ENCODE data around the gene KIF26B. TPM values are rescaled to one million over a fixed set of nuclear protein-coding genes. Genes with fewer than 3 reads are reported as not detected.
"Not testable (repeated sequence)": the region's sequence is repeated elsewhere in the genome, so short reads cannot be mapped to it uniquely, and the experiment has no call there.

KIF26B gene
- total and polyA plus RNA-seq, 4 donors: 10.9 to 37.1 (median 19.2) TPM

- 62% methylated on average over 2 of the region's 3 CpGs for WGBS (ENCODE audit: insufficient coverage)
- no peaks in the 10 kb centered on the region for H3K4me1 ChIP-seq (ENCODE audit: control insufficient read depth, insufficient read depth, low read length)
- no peak overlapping the region for H3K4me3 ChIP-seq (ENCODE audit: low read depth, low read length)
- H3K9me3 ChIP-seq (ENCODE audit: control insufficient read depth, insufficient read depth, low read length): no peaks in the 10 kb centered on the region
- H3K36me3 ChIP-seq (ENCODE audit: control insufficient read depth, insufficient read depth, low read length): no peaks in the 10 kb centered on the region
- no peak overlapping the region for H3K27ac ChIP-seq (ENCODE audit: low read depth, low read length)
- peak in 1 of 6 donors; percentile 35 for DNase-seq (ENCODE audit: low read depth in 4 of 6, low spot score in 6 of 6)
- no peaks in the 10 kb centered on the region for H3K27me3 ChIP-seq (ENCODE audit: control insufficient read depth, insufficient read depth, low read length)
Measured at GRCh38 chr1:245718123-245718522, 563.3 kb downstream of the KIF26B start.

GRCh38 chr1:245718951-245719350, 564.2 kb downstream of the KIF26B start:
- no peaks in the 10 kb centered on the region for H3K27me3 ChIP-seq (ENCODE audit: control insufficient read depth, insufficient read depth, low read length)
- no peak overlapping the region for H3K27ac ChIP-seq (ENCODE audit: low read depth, low read length)
- 94% methylated on average over 3 of the region's 4 CpGs for WGBS (ENCODE audit: insufficient coverage)
- H3K4me3 ChIP-seq (ENCODE audit: low read depth, low read length): no peak overlapping the region
- DNase-seq (ENCODE audit: low read depth in 4 of 6, low spot score in 6 of 6): no peak
- no peaks in the 10 kb centered on the region for H3K36me3 ChIP-seq (ENCODE audit: control insufficient read depth, insufficient read depth, low read length)
- no peaks in the 10 kb centered on the region for H3K4me1 ChIP-seq (ENCODE audit: control insufficient read depth, insufficient read depth, low read length)
- no peaks in the 10 kb centered on the region for H3K9me3 ChIP-seq (ENCODE audit: control insufficient read depth, insufficient read depth, low read length)

GRCh38 chr1:245721488-245721887, 566.7 kb downstream of the KIF26B start:
- H3K27ac ChIP-seq (ENCODE audit: low read depth, low read length): no peak overlapping the region
- H3K27me3 ChIP-seq (ENCODE audit: control insufficient read depth, insufficient read depth, low read length): no peaks in the 10 kb centered on the region
- H3K36me3 ChIP-seq (ENCODE audit: control insufficient read depth, insufficient read depth, low read length): no peaks in the 10 kb centered on the region
- H3K4me1 ChIP-seq (ENCODE audit: control insufficient read depth, insufficient read depth, low read length): no peaks in the 10 kb centered on the region
- H3K4me3 ChIP-seq (ENCODE audit: low read depth, low read length): no peak overlapping the region
- WGBS (ENCODE audit: insufficient coverage): 83% methylated on average over 2 of the region's 4 CpGs
- no peak for DNase-seq (ENCODE audit: low read depth in 4 of 6, low spot score in 6 of 6)
- no peaks in the 10 kb centered on the region for H3K9me3 ChIP-seq (ENCODE audit: control insufficient read depth, insufficient read depth, low read length)

GRCh38 chr1:245728035-245728434, 573.2 kb downstream of the KIF26B start:
- not testable (repeated sequence) for H3K9me3 ChIP-seq (ENCODE audit: control insufficient read depth, insufficient read depth, low read length); H3K4me1 ChIP-seq (ENCODE audit: control insufficient read depth, insufficient read depth, low read length); H3K36me3 ChIP-seq (ENCODE audit: control insufficient read depth, insufficient read depth, low read length); H3K27me3 ChIP-seq (ENCODE audit: control insufficient read depth, insufficient read depth, low read length); DNase-seq (ENCODE audit: low read depth in 4 of 6, low spot score in 6 of 6); H3K4me3 ChIP-seq (ENCODE audit: low read depth, low read length); H3K27ac ChIP-seq (ENCODE audit: low read depth, low read length)
- WGBS (ENCODE audit: insufficient coverage): 100% methylated on average over 1 of the region's 3 CpGs

- Histone ChIP-seq H3K27me3 (ENCODE audit: control insufficient read depth, insufficient read depth, low read length) (no peaks in the 10 kb centered on the region), H3K4me1 (ENCODE audit: control insufficient read depth, insufficient read depth, low read length) (no peaks in the 10 kb centered on the region), H3K9me3 (ENCODE audit: control insufficient read depth, insufficient read depth, low read length) (peaks cover 3% of the 10 kb centered on the region), H3K27ac (ENCODE audit: low read depth, low read length) (no peak overlapping the region), H3K36me3 (ENCODE audit: control insufficient read depth, insufficient read depth, low read length) (no peaks in the 10 kb centered on the region), H3K4me3 (ENCODE audit: low read depth, low read length) (no peak overlapping the region)
- 96% methylated on average over 2 of the region's 2 CpGs for WGBS (ENCODE audit: insufficient coverage)
- no peak for DNase-seq (ENCODE audit: low read depth in 4 of 6, low spot score in 6 of 6)
Measured at GRCh38 chr1:245730801-245731200, 576.0 kb downstream of the KIF26B start.

GRCh38 chr1:245740336-245740735, 585.6 kb downstream of the KIF26B start:
- WGBS (ENCODE audit: insufficient coverage): no CpG with 5 or more reads among the region's 1 CpG
- not testable (repeated sequence) for DNase-seq (ENCODE audit: low read depth in 4 of 6, low spot score in 6 of 6); H3K4me3 ChIP-seq (ENCODE audit: low read depth, low read length)

GRCh38 chr1:245742896-245743295, 588.1 kb downstream of the KIF26B start:
- no peaks in the 10 kb centered on the region for H3K36me3 ChIP-seq (ENCODE audit: control insufficient read depth, insufficient read depth, low read length)
- no peak overlapping the region for H3K4me3 ChIP-seq (ENCODE audit: low read depth, low read length)
- peak in 4 of 6 donors; percentile 33 to 86 (median 57) for DNase-seq (ENCODE audit: low read depth in 4 of 6, low spot score in 6 of 6)
- H3K27me3 ChIP-seq (ENCODE audit: control insufficient read depth, insufficient read depth, low read length): no peaks in the 10 kb centered on the region
- no peaks in the 10 kb centered on the region for H3K9me3 ChIP-seq (ENCODE audit: control insufficient read depth, insufficient read depth, low read length)
- 17% methylated on average over 9 of the region's 9 CpGs for WGBS (ENCODE audit: insufficient coverage)
- H3K4me1 ChIP-seq (ENCODE audit: control insufficient read depth, insufficient read depth, low read length): peaks cover 7% of the 10 kb centered on the region
- H3K27ac ChIP-seq (ENCODE audit: low read depth, low read length): peak overlapping the region; percentile 6

More at GRCh38 chr1:245740336-245740735, 585.6 kb downstream of the KIF26B start:
- H3K9me3 ChIP-seq (ENCODE audit: control insufficient read depth, insufficient read depth, low read length); H3K27ac ChIP-seq (ENCODE audit: low read depth, low read length); H3K4me1 ChIP-seq (ENCODE audit: control insufficient read depth, insufficient read depth, low read length); H3K27me3 ChIP-seq (ENCODE audit: control insufficient read depth, insufficient read depth, low read length); H3K36me3 ChIP-seq (ENCODE audit: control insufficient read depth, insufficient read depth, low read length): not testable (repeated sequence)

GRCh38 chr1:245748240-245748639, 593.5 kb downstream of the KIF26B start:
- H3K27me3 ChIP-seq (ENCODE audit: control insufficient read depth, insufficient read depth, low read length): no peaks in the 10 kb centered on the region
- H3K9me3 ChIP-seq (ENCODE audit: control insufficient read depth, insufficient read depth, low read length): no peaks in the 10 kb centered on the region
- no peaks in the 10 kb centered on the region for H3K36me3 ChIP-seq (ENCODE audit: control insufficient read depth, insufficient read depth, low read length)
- H3K4me3 ChIP-seq (ENCODE audit: low read depth, low read length): no peak overlapping the region
- H3K27ac ChIP-seq (ENCODE audit: low read depth, low read length): no peak overlapping the region
- peaks cover 11% of the 10 kb centered on the region for H3K4me1 ChIP-seq (ENCODE audit: control insufficient read depth, insufficient read depth, low read length)
- WGBS (ENCODE audit: insufficient coverage): no CpG with 5 or more reads among the region's 10 CpGs
- no peak for DNase-seq (ENCODE audit: low read depth in 4 of 6, low spot score in 6 of 6)

- no peaks in the 10 kb centered on the region for H3K27me3 ChIP-seq (ENCODE audit: control insufficient read depth, insufficient read depth, low read length)
- no CpG with 5 or more reads among the region's 3 CpGs for WGBS (ENCODE audit: insufficient coverage)
- H3K27ac ChIP-seq (ENCODE audit: low read depth, low read length): no peak overlapping the region
- peak in 1 of 6 donors; percentile 26 for DNase-seq (ENCODE audit: low read depth in 4 of 6, low spot score in 6 of 6)
- H3K4me3 ChIP-seq (ENCODE audit: low read depth, low read length): no peak overlapping the region
- H3K4me1 ChIP-seq (ENCODE audit: control insufficient read depth, insufficient read depth, low read length): peaks cover 11% of the 10 kb centered on the region
- no peaks in the 10 kb centered on the region for H3K9me3 ChIP-seq (ENCODE audit: control insufficient read depth, insufficient read depth, low read length)
- H3K36me3 ChIP-seq (ENCODE audit: control insufficient read depth, insufficient read depth, low read length): no peaks in the 10 kb centered on the region
Measured at GRCh38 chr1:245748646-245749045, 593.9 kb downstream of the KIF26B start.

- Histone ChIP-seq H3K27ac (ENCODE audit: low read depth, low read length) (no peak overlapping the region), H3K27me3 (ENCODE audit: control insufficient read depth, insufficient read depth, low read length) (no peaks in the 10 kb centered on the region), H3K36me3 (ENCODE audit: control insufficient read depth, insufficient read depth, low read length) (no peaks in the 10 kb centered on the region), H3K4me3 (ENCODE audit: low read depth, low read length) (no peak overlapping the region), H3K4me1 (ENCODE audit: control insufficient read depth, insufficient read depth, low read length) (peaks cover 11% of the 10 kb centered on the region), H3K9me3 (ENCODE audit: control insufficient read depth, insufficient read depth, low read length) (no peaks in the 10 kb centered on the region)
- 83% methylated on average over 2 of the region's 3 CpGs for WGBS (ENCODE audit: insufficient coverage)
- DNase-seq (ENCODE audit: low read depth in 4 of 6, low spot score in 6 of 6): no peak
Measured at GRCh38 chr1:245749053-245749452, 594.3 kb downstream of the KIF26B start.

All from spinal cord (tissue), 10 donors.